ENCODE results near the gene UBN2. TPM values are rescaled to one million over a fixed set of nuclear protein-coding genes. Genes with fewer than 3 reads are reported as not detected.
"Not testable (repeated sequence)": the region's sequence is repeated elsewhere in the genome, so short reads cannot be mapped to it uniquely, and the experiment has no call there.

UBN2 gene
- total RNA-seq, 1 donor from 2014 or later: 13.5 TPM

GRCh38 chr7:139332697-139333359 lies 101.8 kb downstream of the UBN2 start:
- no peaks in the 10 kb centered on the region for H3K4me1 Mint-ChIP-seq (ENCODE audit: low read depth)
- H3K27ac Mint-ChIP-seq (ENCODE audit: unreplicated experiment): no peak overlapping the region
- no peaks in the 10 kb centered on the region for H3K9me3 Mint-ChIP-seq (ENCODE audit: low read depth)
- DNase-seq (ENCODE audit: low spot score): no peak
- H3K27me3 Mint-ChIP-seq (ENCODE audit: low read depth): no peaks in the 10 kb centered on the region
- H3K36me3 Mint-ChIP-seq (ENCODE audit: low read depth): no peaks in the 10 kb centered on the region
- H3K4me3 Mint-ChIP-seq (ENCODE audit: unreplicated experiment): no peak overlapping the region
- TF ChIP-seq CTCF (IDR thresholded peaks at IDR 0.05): no peak

GRCh38 chr7:139333443-139333842 lies 102.4 kb downstream of the UBN2 start:
- H3K9me3 Mint-ChIP-seq (ENCODE audit: low read depth); H3K27ac Mint-ChIP-seq (ENCODE audit: unreplicated experiment): not testable (repeated sequence)

GRCh38 chr7:139334399-139335150 lies 103.5 kb downstream of the UBN2 start:
- H3K9me3 Mint-ChIP-seq (ENCODE audit: low read depth): peaks cover 4% of the 10 kb centered on the region
- TF ChIP-seq CTCF (IDR thresholded peaks at IDR 0.05): no peak
- H3K4me1 Mint-ChIP-seq (ENCODE audit: low read depth): peaks cover 5% of the 10 kb centered on the region
- H3K36me3 Mint-ChIP-seq (ENCODE audit: low read depth): peaks cover 2% of the 10 kb centered on the region
- no peak overlapping the region for H3K4me3 Mint-ChIP-seq (ENCODE audit: unreplicated experiment)
- H3K27me3 Mint-ChIP-seq (ENCODE audit: low read depth): no peaks in the 10 kb centered on the region
- no peak overlapping the region for H3K27ac Mint-ChIP-seq (ENCODE audit: unreplicated experiment)
- DNase-seq (ENCODE audit: low spot score): no peak

More at GRCh38 chr7:139333443-139333842, 102.4 kb downstream of the UBN2 start:
- DNase-seq (ENCODE audit: low spot score); H3K4me3 Mint-ChIP-seq (ENCODE audit: unreplicated experiment); H3K4me1 Mint-ChIP-seq (ENCODE audit: low read depth); H3K36me3 Mint-ChIP-seq (ENCODE audit: low read depth); H3K27me3 Mint-ChIP-seq (ENCODE audit: low read depth): not testable (repeated sequence)

- Mint-ChIP-seq H3K4me3 (ENCODE audit: unreplicated experiment) (peak overlapping the region; percentile 67), H3K4me1 (ENCODE audit: low read depth) (peaks cover 18% of the 10 kb centered on the region), H3K27ac (ENCODE audit: unreplicated experiment) (peak overlapping the region; percentile 76), H3K36me3 (ENCODE audit: low read depth) (peaks cover 2% of the 10 kb centered on the region), H3K9me3 (ENCODE audit: low read depth) (peaks cover 4% of the 10 kb centered on the region), H3K27me3 (ENCODE audit: low read depth) (no peaks in the 10 kb centered on the region)
- no peak for TF ChIP-seq CTCF (IDR thresholded peaks at IDR 0.05)
- DNase-seq (ENCODE audit: low spot score): no peak
Observed at GRCh38 chr7:139339025-139339424, 108.0 kb downstream of the UBN2 start.

- peak overlapping the region; percentile 82 for H3K4me3 Mint-ChIP-seq (ENCODE audit: unreplicated experiment)
- no peak for DNase-seq (ENCODE audit: low spot score)
- no peak for TF ChIP-seq CTCF (IDR thresholded peaks at IDR 0.05)
- peaks cover 4% of the 10 kb centered on the region for H3K9me3 Mint-ChIP-seq (ENCODE audit: low read depth)
- H3K4me1 Mint-ChIP-seq (ENCODE audit: low read depth): peaks cover 18% of the 10 kb centered on the region
- H3K27me3 Mint-ChIP-seq (ENCODE audit: low read depth): no peaks in the 10 kb centered on the region
- H3K36me3 Mint-ChIP-seq (ENCODE audit: low read depth): peaks cover 2% of the 10 kb centered on the region
- peak overlapping the region; percentile 99 for H3K27ac Mint-ChIP-seq (ENCODE audit: unreplicated experiment)
Observed at GRCh38 chr7:139339698-139340036, 108.6 kb downstream of the UBN2 start.
